ENCODE measurements around the gene PKN1.

PKN1 gene

DNA sequence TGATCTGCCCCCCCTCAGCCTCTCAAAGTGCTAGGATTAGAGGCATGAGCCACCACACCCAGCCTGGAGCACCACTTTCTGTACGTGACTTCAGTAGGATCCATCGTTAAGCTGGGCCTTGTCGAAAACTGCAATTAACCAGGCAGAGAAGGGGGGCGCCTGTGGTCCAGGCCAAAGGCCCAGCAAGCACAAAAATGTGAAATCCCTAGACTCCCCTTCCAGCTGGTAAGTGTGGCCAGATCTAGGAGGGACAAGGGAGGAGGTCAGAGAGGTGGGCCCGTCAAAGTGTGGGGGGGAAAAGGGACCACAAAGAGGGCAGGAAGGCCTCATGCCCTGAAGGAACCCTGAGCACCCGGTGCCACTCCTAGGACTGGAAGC, 27.7 kb upstream of the PKN1 start:
- Histone ChIP-seq H3K23ac (ENCODE audit: low read length) (no peak overlapping the region), H3K18ac (ENCODE audit: low read length) (no peak overlapping the region), H2AK5ac (ENCODE audit: low read length) (no peak overlapping the region), H3K9me3 (ENCODE audit: insufficient read depth, low read depth, low read length) (no peaks in the 10 kb centered on the region), H3K79me2 (ENCODE audit: control insufficient read depth, insufficient read depth, low read length, poor library complexity) (no peaks in the 10 kb centered on the region), H3K27ac (ENCODE audit: low read depth, low read length) (no peak overlapping the region), H4K91ac (ENCODE audit: low read depth, low read length) (no peak overlapping the region), H3K27me3 (ENCODE audit: insufficient read depth, low read length) (no peaks in the 10 kb centered on the region), H3K4me1 (ENCODE audit: control insufficient read depth in 1 of 2, insufficient read depth in 2 of 2, low read length in 2 of 2) (peaks cover 0 to 3% of the 10 kb centered on the region in 2 experiments), H2AFZ (ENCODE audit: insufficient read depth, low read length, poor library complexity) (no peak overlapping the region), H3K4me2 (ENCODE audit: low read length) (peak overlapping the region; percentile 55), H3K36me3 (ENCODE audit: control insufficient read depth in 1 of 2, insufficient read depth in 2 of 2, low read length in 2 of 2) (peaks cover 38% of the 10 kb centered on the region in 2 experiments), H2BK5ac (ENCODE audit: low read depth, low read length, poor library complexity) (no peak overlapping the region), H3K79me1 (ENCODE audit: low read length) (no peaks in the 10 kb centered on the region), H3K14ac (ENCODE audit: low read length) (no peak overlapping the region), H2BK120ac (ENCODE audit: insufficient read depth, low read length, poor library complexity) (no peak overlapping the region), H4K8ac (ENCODE audit: low read depth, low read length) (peak overlapping the region; percentile 33), H3K9ac (ENCODE audit: low read length) (no peak overlapping the region), H3K4me3 (ENCODE audit: low read depth, low read length) (peak overlapping the region; percentile 18), H2BK12ac (ENCODE audit: low read length) (no peak overlapping the region), H3K4ac (ENCODE audit: low read depth, low read length) (no peak overlapping the region), H4K12ac (ENCODE audit: low read depth, low read length) (peak overlapping the region; percentile 2)
- DNase-seq, result no peak
- WGBS (ENCODE audit: extremely low coverage, insufficient coverage, insufficient read length), result no CpG with 5 or more reads among the region's 6 CpGs

DNA sequence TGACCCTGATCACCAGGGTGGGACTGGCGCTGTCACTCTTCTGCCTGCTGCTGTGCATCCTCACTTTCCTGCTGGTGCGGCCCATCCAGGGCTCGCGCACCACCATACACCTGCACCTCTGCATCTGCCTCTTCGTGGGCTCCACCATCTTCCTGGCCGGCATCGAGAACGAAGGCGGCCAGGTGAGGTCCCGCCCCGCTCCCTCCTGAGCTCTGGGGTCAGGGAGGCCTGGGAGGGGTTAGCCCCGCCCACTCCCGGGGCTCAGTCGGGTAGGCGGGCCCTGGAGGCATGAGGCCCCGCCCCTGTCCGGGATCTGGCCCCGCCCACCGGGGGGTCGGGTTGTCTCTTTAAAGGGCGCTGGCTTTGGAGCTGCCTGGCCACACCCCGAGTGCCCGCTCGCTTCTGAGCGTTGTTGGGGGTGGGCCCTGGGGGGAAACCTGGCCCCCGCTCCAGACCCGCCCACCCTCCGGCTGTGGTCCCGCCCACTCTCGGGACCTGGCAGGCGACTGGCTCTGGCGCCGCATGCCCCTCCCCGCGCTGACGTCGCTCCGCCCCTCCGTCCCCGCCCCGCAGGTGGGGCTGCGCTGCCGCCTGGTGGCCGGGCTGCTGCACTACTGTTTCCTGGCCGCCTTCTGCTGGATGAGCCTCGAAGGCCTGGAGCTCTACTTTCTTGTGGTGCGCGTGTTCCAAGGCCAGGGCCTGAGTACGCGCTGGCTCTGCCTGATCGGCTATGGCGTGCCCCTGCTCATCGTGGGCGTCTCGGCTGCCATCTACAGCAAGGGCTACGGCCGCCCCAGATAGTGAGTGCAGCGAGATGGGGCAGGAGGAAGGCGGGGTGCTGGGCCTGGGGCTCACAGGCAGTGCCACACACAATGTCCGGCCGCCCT, 27.1 kb upstream of the PKN1 start:
- WGBS (ENCODE audit: extremely low coverage, insufficient coverage, insufficient read length), result no CpG with 5 or more reads among the region's 61 CpGs
- peak overlapping the region; percentile 71 for H4K8ac ChIP-seq (ENCODE audit: low read depth, low read length)
- H3K27me3 ChIP-seq (ENCODE audit: insufficient read depth, low read length), result no peaks in the 10 kb centered on the region
- H2BK120ac ChIP-seq (ENCODE audit: insufficient read depth, low read length, poor library complexity), result no peak overlapping the region
- H3K23ac ChIP-seq (ENCODE audit: low read length), result no peak overlapping the region
- H2AK5ac ChIP-seq (ENCODE audit: low read length), result peak overlapping the region; percentile 31
- no peak overlapping the region for H3K9ac ChIP-seq (ENCODE audit: low read length)
- H4K91ac ChIP-seq (ENCODE audit: low read depth, low read length), result peak overlapping the region; percentile 37
- peak; percentile 80 to 85 for DNase-seq
- no peaks in the 10 kb centered on the region for H3K79me2 ChIP-seq (ENCODE audit: control insufficient read depth, insufficient read depth, low read length, poor library complexity)
- H3K4me2 ChIP-seq (ENCODE audit: low read length), result peak overlapping the region; percentile 55
- H2BK12ac ChIP-seq (ENCODE audit: low read length), result no peak overlapping the region
- no peak overlapping the region for H2BK5ac ChIP-seq (ENCODE audit: low read depth, low read length, poor library complexity)
- H4K12ac ChIP-seq (ENCODE audit: low read depth, low read length), result peak overlapping the region; percentile 72
- H3K18ac ChIP-seq (ENCODE audit: low read length), result no peak overlapping the region
- peak overlapping the region; percentile 61 for H2AFZ ChIP-seq (ENCODE audit: insufficient read depth, low read length, poor library complexity)
- no peaks in the 10 kb centered on the region for H3K9me3 ChIP-seq (ENCODE audit: insufficient read depth, low read depth, low read length)
- H3K79me1 ChIP-seq (ENCODE audit: low read length), result no peaks in the 10 kb centered on the region
- peaks cover 0 to 3% of the 10 kb centered on the region in 2 experiments for H3K4me1 ChIP-seq (ENCODE audit: control insufficient read depth in 1 of 2, insufficient read depth in 2 of 2, low read length in 2 of 2)
- peaks cover 44% of the 10 kb centered on the region in 2 experiments for H3K36me3 ChIP-seq (ENCODE audit: control insufficient read depth in 1 of 2, insufficient read depth in 2 of 2, low read length in 2 of 2)
- H3K4me3 ChIP-seq (ENCODE audit: low read depth, low read length), result peak overlapping the region; percentile 18
- no peak overlapping the region for H3K4ac ChIP-seq (ENCODE audit: low read depth, low read length)
- no peak overlapping the region for H3K27ac ChIP-seq (ENCODE audit: low read depth, low read length)
- H3K14ac ChIP-seq (ENCODE audit: low read length), result peak overlapping the region; percentile 26

DNA sequence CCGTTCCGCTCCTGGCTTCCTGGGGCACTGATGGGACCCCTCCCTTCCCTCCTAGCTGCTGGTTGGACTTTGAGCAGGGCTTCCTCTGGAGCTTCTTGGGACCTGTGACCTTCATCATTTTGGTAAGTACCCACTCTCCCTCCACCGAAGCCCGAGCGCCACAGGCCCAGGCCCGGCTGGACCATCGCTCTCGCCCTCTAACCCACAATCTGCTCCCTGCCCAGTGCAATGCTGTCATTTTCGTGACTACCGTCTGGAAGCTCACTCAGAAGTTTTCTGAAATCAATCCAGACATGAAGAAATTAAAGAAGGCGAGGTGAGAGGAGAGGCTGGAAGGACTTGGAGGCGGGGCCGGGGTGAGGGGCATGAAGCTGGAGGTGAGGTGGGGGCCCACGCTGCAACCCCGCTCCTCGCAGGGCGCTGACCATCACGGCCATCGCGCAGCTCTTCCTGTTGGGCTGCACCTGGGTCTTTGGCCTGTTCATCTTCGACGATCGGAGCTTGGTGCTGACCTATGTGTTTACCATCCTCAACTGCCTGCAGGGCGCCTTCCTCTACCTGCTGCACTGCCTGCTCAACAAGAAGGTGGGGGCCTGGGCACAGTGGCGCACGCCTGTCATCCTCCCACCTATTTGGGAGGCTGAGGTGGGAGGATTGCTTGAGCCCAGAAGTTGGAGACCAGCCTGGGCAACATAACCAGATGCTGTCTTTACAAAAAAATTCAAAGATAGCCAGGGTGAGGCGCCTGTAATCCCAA, 26.3 kb upstream of the PKN1 start:
- no peak overlapping the region for H2BK5ac ChIP-seq (ENCODE audit: low read depth, low read length, poor library complexity)
- peak overlapping the region; percentile 26 for H3K14ac ChIP-seq (ENCODE audit: low read length)
- H3K27ac ChIP-seq (ENCODE audit: low read depth, low read length), result no peak overlapping the region
- DNase-seq, result no peak
- peaks cover 0 to 3% of the 10 kb centered on the region in 2 experiments for H3K4me1 ChIP-seq (ENCODE audit: control insufficient read depth in 1 of 2, insufficient read depth in 2 of 2, low read length in 2 of 2)
- no peak overlapping the region for H2BK12ac ChIP-seq (ENCODE audit: low read length)
- peak overlapping the region; percentile 31 for H2AK5ac ChIP-seq (ENCODE audit: low read length)
- H4K91ac ChIP-seq (ENCODE audit: low read depth, low read length), result peak overlapping the region; percentile 37
- whole genome bisulfite sequencing (ENCODE audit: extremely low coverage, insufficient coverage, insufficient read length), result no CpG with 5 or more reads among the region's 27 CpGs
- peaks cover 52 to 53% of the 10 kb centered on the region in 2 experiments for H3K36me3 ChIP-seq (ENCODE audit: control insufficient read depth in 1 of 2, insufficient read depth in 2 of 2, low read length in 2 of 2)
- H2AFZ ChIP-seq (ENCODE audit: insufficient read depth, low read length, poor library complexity), result peak overlapping the region; percentile 61
- H3K9ac ChIP-seq (ENCODE audit: low read length), result no peak overlapping the region
- H3K23ac ChIP-seq (ENCODE audit: low read length), result no peak overlapping the region
- H4K12ac ChIP-seq (ENCODE audit: low read depth, low read length), result peak overlapping the region; percentile 72
- H3K79me2 ChIP-seq (ENCODE audit: control insufficient read depth, insufficient read depth, low read length, poor library complexity), result no peaks in the 10 kb centered on the region
- H3K18ac ChIP-seq (ENCODE audit: low read length), result no peak overlapping the region
- H4K8ac ChIP-seq (ENCODE audit: low read depth, low read length), result peak overlapping the region; percentile 71
- no peaks in the 10 kb centered on the region for H3K9me3 ChIP-seq (ENCODE audit: insufficient read depth, low read depth, low read length)
- no peak overlapping the region for H3K4ac ChIP-seq (ENCODE audit: low read depth, low read length)
- no peak overlapping the region for H3K4me3 ChIP-seq (ENCODE audit: low read depth, low read length)
- H3K79me1 ChIP-seq (ENCODE audit: low read length), result no peaks in the 10 kb centered on the region
- H3K27me3 ChIP-seq (ENCODE audit: insufficient read depth, low read length), result no peaks in the 10 kb centered on the region
- H2BK120ac ChIP-seq (ENCODE audit: insufficient read depth, low read length, poor library complexity), result no peak overlapping the region
- no peak overlapping the region for H3K4me2 ChIP-seq (ENCODE audit: low read length)

DNA sequence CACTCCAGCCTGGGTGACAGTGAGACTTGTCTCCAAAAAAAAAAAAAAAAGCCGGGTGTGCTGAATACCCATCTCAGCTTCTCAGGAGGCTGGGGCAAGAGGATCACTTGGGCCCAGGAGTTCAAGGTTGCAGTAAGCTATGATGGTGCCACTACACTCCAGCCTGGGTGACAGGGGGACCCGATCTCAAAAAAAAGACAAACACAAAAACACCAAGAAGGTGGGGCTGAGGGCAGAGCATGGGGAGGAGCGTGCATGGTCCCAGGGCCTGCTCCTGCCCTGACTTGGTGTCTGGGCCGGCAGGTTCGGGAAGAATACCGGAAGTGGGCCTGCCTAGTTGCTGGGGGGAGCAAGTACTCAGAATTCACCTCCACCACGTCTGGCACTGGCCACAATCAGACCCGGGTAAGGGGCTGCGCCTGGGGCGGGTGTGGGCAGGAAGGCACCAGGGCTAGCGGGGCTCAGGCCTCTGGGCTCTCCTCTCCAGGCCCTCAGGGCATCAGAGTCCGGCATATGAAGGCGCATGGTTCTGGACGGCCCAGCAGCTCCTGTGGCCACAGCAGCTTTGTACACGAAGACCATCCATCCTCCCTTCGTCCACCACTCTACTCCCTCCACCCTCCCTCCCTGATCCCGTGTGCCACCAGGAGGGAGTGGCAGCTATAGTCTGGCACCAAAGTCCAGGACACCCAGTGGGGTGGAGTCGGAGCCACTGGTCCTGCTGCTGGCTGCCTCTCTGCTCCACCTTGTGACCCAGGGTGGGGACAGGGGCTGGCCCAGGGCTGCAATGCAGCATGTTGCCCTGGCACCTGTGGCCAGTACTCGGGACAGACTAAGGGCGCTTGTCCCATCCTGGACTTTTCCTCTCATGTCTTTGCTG, 25.3 kb upstream of the PKN1 start:
- Histone ChIP-seq H3K4ac (ENCODE audit: low read depth, low read length) (no peak overlapping the region), H3K18ac (ENCODE audit: low read length) (no peak overlapping the region), H2BK5ac (ENCODE audit: low read depth, low read length, poor library complexity) (no peak overlapping the region), H3K9me3 (ENCODE audit: insufficient read depth, low read depth, low read length) (peaks cover 2% of the 10 kb centered on the region), H4K12ac (ENCODE audit: low read depth, low read length) (no peak overlapping the region), H3K27ac (ENCODE audit: low read depth, low read length) (no peak overlapping the region), H3K4me2 (ENCODE audit: low read length) (no peak overlapping the region), H3K4me3 (ENCODE audit: low read depth, low read length) (no peak overlapping the region), H3K14ac (ENCODE audit: low read length) (no peak overlapping the region), H2BK12ac (ENCODE audit: low read length) (no peak overlapping the region), H3K4me1 (ENCODE audit: control insufficient read depth in 1 of 2, insufficient read depth in 2 of 2, low read length in 2 of 2) (peaks cover 0 to 3% of the 10 kb centered on the region in 2 experiments), H3K9ac (ENCODE audit: low read length) (peak overlapping the region; percentile 16), H3K79me2 (ENCODE audit: control insufficient read depth, insufficient read depth, low read length, poor library complexity) (no peaks in the 10 kb centered on the region), H2BK120ac (ENCODE audit: insufficient read depth, low read length, poor library complexity) (no peak overlapping the region), H2AFZ (ENCODE audit: insufficient read depth, low read length, poor library complexity) (no peak overlapping the region), H3K79me1 (ENCODE audit: low read length) (no peaks in the 10 kb centered on the region), H3K23ac (ENCODE audit: low read length) (no peak overlapping the region), H3K36me3 (ENCODE audit: control insufficient read depth in 1 of 2, insufficient read depth in 2 of 2, low read length in 2 of 2) (peaks cover 62 to 63% of the 10 kb centered on the region in 2 experiments), H3K27me3 (ENCODE audit: insufficient read depth, low read length) (no peaks in the 10 kb centered on the region), H2AK5ac (ENCODE audit: low read length) (no peak overlapping the region), H4K8ac (ENCODE audit: low read depth, low read length) (no peak overlapping the region), H4K91ac (ENCODE audit: low read depth, low read length) (no peak overlapping the region)
- WGBS (ENCODE audit: extremely low coverage, insufficient coverage, insufficient read length), result no CpG with 5 or more reads among the region's 20 CpGs
- DNase-seq, result peak in 1 of 2 donors; percentile 41

Data from trophoblast cell (in vitro differentiated cells and primary cell).